Smooth muscle cell (in vitro differentiated cells): ENCODE data around the gene PRELID1. TPM values are rescaled to one million over a fixed set of nuclear protein-coding genes. Genes with fewer than 3 reads are reported as not detected.

Experiments used
- DNase-seq: peaks from one replicate; lab custom pipeline; 2025; ENCODE audit not compliant: unreplicated experiment; lab: John Stamatoyannopoulos, UW
- H2AFZ ChIP-seq: fragments of 200-600 bp; sonication (generic); 2 replicates; pipeline ENCODE4 v1.6.0; 2016; ENCODE audit warnings: antibody characterized with exemption, low read depth, mild to moderate bottlenecking
- H3F3A ChIP-seq: fragments of 200-600 bp; sonication (generic); 2 replicates; pipeline ENCODE4 v1.6.0; 2017; ENCODE audit warnings: antibody characterized with exemption, low read depth
- H3K27ac ChIP-seq: fragments of 200-600 bp; sonication (generic); 2 replicates; pipeline ENCODE4 v1.5.1; 2016; ENCODE audit warnings: low read depth, mild to moderate bottlenecking
- H3K27me3 ChIP-seq: fragments of 200-600 bp; sonication (generic); 2 replicates; pipeline ENCODE4 v1.6.1; 2016; ENCODE audit warnings: low read depth, mild to moderate bottlenecking
- H3K36me3 ChIP-seq: fragments of 200-600 bp; sonication (generic); 2 replicates; pipeline ENCODE4 v1.5.1; 2016; ENCODE audit warnings: low read depth
- H3K4me1 ChIP-seq: fragments of 200-600 bp; sonication (generic); 2 replicates; pipeline ENCODE4 v1.5.1; 2016; ENCODE audit warnings: low read depth
- H3K4me2 ChIP-seq: fragments of 200-600 bp; sonication (generic); 2 replicates; pipeline ENCODE4 v1.6.0; 2016; ENCODE audit warnings: mild to moderate bottlenecking
- H3K4me3 ChIP-seq: fragments of 200-600 bp; sonication (generic); 2 replicates; pipeline ENCODE4 v1.5.1; 2016; ENCODE audit warnings: mild to moderate bottlenecking
- H3K79me2 ChIP-seq: fragments of 200-600 bp; sonication (generic); 2 replicates; pipeline ENCODE4 v1.6.0; 2016; ENCODE audit warnings: low read depth, mild to moderate bottlenecking
- H3K9ac ChIP-seq: fragments of 200-600 bp; sonication (generic); 2 replicates; pipeline ENCODE4 v1.6.0; 2016; ENCODE audit warnings: low read depth
- H3K9me3 ChIP-seq: fragments of 200-600 bp; sonication (generic); replicated peaks from 2 replicates; pipeline ENCODE4 v1.5.1; 2016; ENCODE audit warnings: low read depth
- H4K20me1 ChIP-seq: fragments of 200-600 bp; sonication (generic); 2 replicates; pipeline ENCODE4 v1.6.0; 2016; ENCODE audit warnings: low read depth
- CTCF ChIP-seq: fragments of 200-600 bp; sonication (generic); IDR thresholded peaks from 2 replicates; pipeline ENCODE4 v1.5.1; 2017; ENCODE audit warnings: borderline replicate concordance, mild to moderate bottlenecking, antibody characterized with exemption; ENCODE audit not compliant: insufficient read depth, poor library complexity, severe bottlenecking
- WGBS: methylation state at CpG from one replicate; pipeline ENCODE4 v1.1.7; 2016; ENCODE audit warnings: low lambda C conversion rate; 5-methylcytosine and 5-hydroxymethylcytosine counted together
- polyA plus RNA-seq: library from polyadenylated mRNA; unstranded; fragments of >200 nt; fragmentation: Nextera tagmentation; extraction: Ambion mirVana; gene quantifications from 2 replicates; pipeline ENCODE4 v1.2.1, GENCODE V29; 2016
- total RNA-seq: library from RNA; depleted of rRNA; stranded (reverse); fragments of >200 nt; gene quantifications from 2 replicates; pipeline ENCODE4 v1.2.3, GENCODE V29; 2014

Gene PRELID1
- total and polyA plus RNA-seq, 2 experiments from 2014 or later = 197 to 268 TPM

- H3K9me3 ChIP-seq = no peaks in the 10 kb centered on the region
- H3K4me1 ChIP-seq = no peaks in the 10 kb centered on the region
- TF ChIP-seq CTCF = no peak
- no peak overlapping the region for H3K9ac ChIP-seq
- H3K4me2 ChIP-seq = no peak overlapping the region
- DNase-seq = no peak
- peaks cover 32% of the 10 kb centered on the region for H4K20me1 ChIP-seq
- H3K27ac ChIP-seq = no peak overlapping the region
- H3K27me3 ChIP-seq = no peaks in the 10 kb centered on the region
- H3K4me3 ChIP-seq = no peak overlapping the region
- H3K79me2 ChIP-seq = no peaks in the 10 kb centered on the region
- no peak overlapping the region for H2AFZ ChIP-seq
- WGBS = 98% methylated on average over 16 of the region's 16 CpGs
- H3K36me3 ChIP-seq = no peaks in the 10 kb centered on the region
- no peaks in the 10 kb centered on the region for H3F3A ChIP-seq
Observed at GRCh38 chr5:177333420-177334154, 30.0 kb downstream of the PRELID1 start.

- Histone ChIP-seq H3K9ac (no peak overlapping the region), H3K27ac (no peak overlapping the region), H3K79me2 (no peaks in the 10 kb centered on the region), H4K20me1 (peaks cover 31% of the 10 kb centered on the region), H3K27me3 (no peaks in the 10 kb centered on the region), H3K4me3 (no peak overlapping the region), H3K4me1 (no peaks in the 10 kb centered on the region), H3F3A (no peaks in the 10 kb centered on the region), H2AFZ (no peak overlapping the region), H3K9me3 (no peaks in the 10 kb centered on the region), H3K4me2 (no peak overlapping the region), H3K36me3 (no peaks in the 10 kb centered on the region)
- DNase-seq = no peak
- 93% methylated on average over 15 of the region's 15 CpGs for WGBS
- no peak for TF ChIP-seq CTCF
Observed at GRCh38 chr5:177334155-177334551, 30.6 kb downstream of the PRELID1 start.

GRCh38 chr5:177334781-177335700 lies 31.4 kb downstream of the PRELID1 start:
- no peak overlapping the region for H3K27ac ChIP-seq
- peaks cover 7% of the 10 kb centered on the region for H3K79me2 ChIP-seq
- H3K4me3 ChIP-seq = no peak overlapping the region
- H3K4me2 ChIP-seq = no peak overlapping the region
- no peak for TF ChIP-seq CTCF
- H3F3A ChIP-seq = no peaks in the 10 kb centered on the region
- no peak for DNase-seq
- H2AFZ ChIP-seq = no peak overlapping the region
- 96% methylated on average over 21 of the region's 21 CpGs for WGBS
- H3K36me3 ChIP-seq = no peaks in the 10 kb centered on the region
- H4K20me1 ChIP-seq = peaks cover 34% of the 10 kb centered on the region
- H3K9ac ChIP-seq = no peak overlapping the region
- H3K27me3 ChIP-seq = no peaks in the 10 kb centered on the region
- H3K9me3 ChIP-seq = no peaks in the 10 kb centered on the region
- no peaks in the 10 kb centered on the region for H3K4me1 ChIP-seq
